GM12891 (cell line): Measurements from ENCODE around the gene METTL24.

ENCODE experiments used
- POLR2A ChIP-seq: IDR thresholded peaks from 2 replicates; pipeline ENCODE4 v1.6.1; 2011; ENCODE audit warnings: low read depth, low read length, control low read depth
- POLR2AphosphoS5 ChIP-seq: IDR thresholded peaks from 2 replicates; pipeline ENCODE4 v1.6.1; 2011; ENCODE audit warnings: low read depth, low read length, control low read depth
- POU2F2 ChIP-seq: IDR thresholded peaks from 2 replicates; pipeline ENCODE4 v1.6.1; 2011; ENCODE audit warnings: low read depth, mild to moderate bottlenecking, control low read depth, low read length, moderate library complexity
- TAF1 ChIP-seq: IDR thresholded peaks from 2 replicates; pipeline ENCODE4 v1.6.1; 2011; ENCODE audit warnings: low read depth, low read length, control low read depth

DNA sequence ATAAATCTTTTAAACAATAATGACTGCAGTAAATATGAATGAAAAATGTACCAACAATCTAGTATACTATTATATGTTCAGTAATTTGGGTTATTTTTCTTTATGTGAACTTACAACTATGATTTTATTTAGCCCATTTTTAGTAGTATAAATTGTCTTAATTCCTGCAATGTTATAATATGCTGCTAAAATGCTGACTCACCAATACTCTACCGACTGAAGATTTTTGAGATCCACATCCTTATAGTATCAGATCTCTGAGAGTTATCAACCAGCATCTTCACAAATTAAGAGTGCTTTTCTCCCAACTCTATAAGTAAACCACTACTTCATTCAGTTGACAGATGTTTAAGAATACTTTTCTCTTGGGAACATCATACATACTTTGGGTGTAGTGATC is 161.3 kb downstream of the METTL24 start:
- TF ChIP-seq POLR2AphosphoS5 (no peak), POU2F2 (no peak), POLR2A (no peak), TAF1 (no peak)
